Fibroblast of mammary gland (primary cell): ENCODE results near the gene SLC7A14.

Experiments
- DNase-seq: peaks from one replicate; pipeline ENCODE4 v3.0.0-alpha.2; 2010; ENCODE audit warnings: low read depth
- H3K4me3 ChIP-seq: 2 replicates; pipeline ENCODE4 v1.5.1; 2011; ENCODE audit warnings: low read depth, mild to moderate bottlenecking, low read length, moderate library complexity; ENCODE audit not compliant: control insufficient read depth
- TF ChIP-seq, protein P1 (sequence below): conservative IDR thresholded peaks from 2 replicates; pipeline ENCODE4 v1.5.1; 2011; ENCODE audit warnings: low read depth, low read length, inconsistent platforms; ENCODE audit not compliant: control insufficient read depth, insufficient read depth

Gene SLC7A14

DNA sequence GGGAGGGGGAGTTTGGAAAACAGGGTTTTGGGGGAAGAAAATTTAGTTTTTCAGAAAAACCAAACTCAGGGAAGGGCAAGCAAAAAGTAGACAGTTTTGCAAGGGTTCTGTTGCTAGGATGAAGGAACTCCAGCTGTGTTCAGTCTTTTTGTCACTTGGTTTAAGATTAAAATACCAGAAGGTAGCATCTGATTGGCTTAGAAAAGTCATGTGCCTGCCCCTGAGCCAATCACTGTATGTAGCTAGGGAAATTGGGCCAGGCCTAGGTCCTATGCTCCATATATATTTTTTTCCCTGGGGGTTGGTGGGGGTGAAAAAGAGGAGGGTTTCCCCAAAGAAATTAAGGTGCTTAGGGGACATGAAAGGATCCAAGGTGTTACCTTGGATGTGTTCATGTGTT, 142.9 kb downstream of the SLC7A14 start:
- TF ChIP-seq, protein P1, sequence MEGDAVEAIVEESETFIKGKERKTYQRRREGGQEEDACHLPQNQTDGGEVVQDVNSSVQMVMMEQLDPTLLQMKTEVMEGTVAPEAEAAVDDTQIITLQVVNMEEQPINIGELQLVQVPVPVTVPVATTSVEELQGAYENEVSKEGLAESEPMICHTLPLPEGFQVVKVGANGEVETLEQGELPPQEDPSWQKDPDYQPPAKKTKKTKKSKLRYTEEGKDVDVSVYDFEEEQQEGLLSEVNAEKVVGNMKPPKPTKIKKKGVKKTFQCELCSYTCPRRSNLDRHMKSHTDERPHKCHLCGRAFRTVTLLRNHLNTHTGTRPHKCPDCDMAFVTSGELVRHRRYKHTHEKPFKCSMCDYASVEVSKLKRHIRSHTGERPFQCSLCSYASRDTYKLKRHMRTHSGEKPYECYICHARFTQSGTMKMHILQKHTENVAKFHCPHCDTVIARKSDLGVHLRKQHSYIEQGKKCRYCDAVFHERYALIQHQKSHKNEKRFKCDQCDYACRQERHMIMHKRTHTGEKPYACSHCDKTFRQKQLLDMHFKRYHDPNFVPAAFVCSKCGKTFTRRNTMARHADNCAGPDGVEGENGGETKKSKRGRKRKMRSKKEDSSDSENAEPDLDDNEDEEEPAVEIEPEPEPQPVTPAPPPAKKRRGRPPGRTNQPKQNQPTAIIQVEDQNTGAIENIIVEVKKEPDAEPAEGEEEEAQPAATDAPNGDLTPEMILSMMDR, result no peak
- DNase-seq, result no peak
- H3K4me3 ChIP-seq, result no peak overlapping the region

DNA sequence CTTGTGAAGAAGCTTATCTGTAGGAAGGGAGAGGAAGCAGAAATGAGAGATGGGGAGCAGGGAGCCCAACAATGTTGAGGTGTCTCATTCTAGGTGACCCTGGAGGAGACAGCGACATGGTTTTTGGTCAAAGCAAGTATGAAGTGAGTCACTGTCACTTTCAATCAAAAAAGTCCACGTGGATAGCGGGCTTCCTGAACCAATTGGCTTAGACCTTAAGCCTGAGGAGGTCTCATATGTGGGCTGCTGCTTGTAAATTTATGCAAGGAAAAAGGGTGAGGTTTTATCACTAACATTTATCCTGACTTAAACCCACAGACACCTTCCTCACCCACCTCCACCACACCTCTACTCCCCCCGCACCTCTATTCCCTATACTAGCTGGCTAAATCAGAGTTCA, 144.5 kb downstream of the SLC7A14 start:
- no peak for DNase-seq
- TF ChIP-seq, protein P1, result no peak
- H3K4me3 ChIP-seq, result no peak overlapping the region

DNA sequence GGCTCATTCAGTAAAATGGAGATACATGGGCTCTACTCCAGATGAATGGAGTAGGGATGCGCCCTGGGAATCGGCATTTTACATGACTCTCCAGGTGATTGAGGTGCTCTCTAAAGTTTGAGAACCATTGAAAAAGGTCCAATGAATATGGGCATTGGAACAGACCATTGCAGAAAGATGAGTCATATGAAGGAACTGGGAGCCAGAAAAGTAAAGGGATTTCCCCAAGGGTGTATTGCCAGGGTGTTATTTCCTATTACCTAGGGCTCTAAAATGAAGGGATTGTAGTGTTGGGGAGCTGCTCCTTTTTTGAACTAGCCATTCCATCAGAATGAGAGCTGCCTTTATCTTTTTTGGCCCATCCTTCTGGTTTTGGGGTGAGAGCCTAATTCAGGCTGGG, 145.5 kb downstream of the SLC7A14 start:
- TF ChIP-seq, protein P1, result no peak
- peak; percentile 63 for DNase-seq
- no peak overlapping the region for H3K4me3 ChIP-seq

DNA sequence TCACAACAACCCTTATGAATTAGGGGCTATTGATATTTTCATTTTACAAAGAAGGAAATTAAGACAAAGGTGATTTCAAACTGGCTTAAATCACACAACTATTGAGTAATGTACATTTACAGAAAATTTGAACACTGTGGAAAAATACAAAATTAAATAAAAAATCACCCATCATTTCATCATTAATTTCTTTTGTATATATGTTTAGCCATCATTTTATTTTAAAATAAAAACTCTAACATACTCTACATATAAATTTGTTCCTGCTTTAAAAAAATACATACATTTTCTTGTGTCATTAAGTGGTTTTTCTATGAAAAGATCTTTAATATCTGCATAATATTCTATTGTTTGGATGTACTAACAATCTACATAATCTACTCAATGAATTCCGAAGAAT, 147.0 kb downstream of the SLC7A14 start:
- DNase-seq, result no peak

DNA sequence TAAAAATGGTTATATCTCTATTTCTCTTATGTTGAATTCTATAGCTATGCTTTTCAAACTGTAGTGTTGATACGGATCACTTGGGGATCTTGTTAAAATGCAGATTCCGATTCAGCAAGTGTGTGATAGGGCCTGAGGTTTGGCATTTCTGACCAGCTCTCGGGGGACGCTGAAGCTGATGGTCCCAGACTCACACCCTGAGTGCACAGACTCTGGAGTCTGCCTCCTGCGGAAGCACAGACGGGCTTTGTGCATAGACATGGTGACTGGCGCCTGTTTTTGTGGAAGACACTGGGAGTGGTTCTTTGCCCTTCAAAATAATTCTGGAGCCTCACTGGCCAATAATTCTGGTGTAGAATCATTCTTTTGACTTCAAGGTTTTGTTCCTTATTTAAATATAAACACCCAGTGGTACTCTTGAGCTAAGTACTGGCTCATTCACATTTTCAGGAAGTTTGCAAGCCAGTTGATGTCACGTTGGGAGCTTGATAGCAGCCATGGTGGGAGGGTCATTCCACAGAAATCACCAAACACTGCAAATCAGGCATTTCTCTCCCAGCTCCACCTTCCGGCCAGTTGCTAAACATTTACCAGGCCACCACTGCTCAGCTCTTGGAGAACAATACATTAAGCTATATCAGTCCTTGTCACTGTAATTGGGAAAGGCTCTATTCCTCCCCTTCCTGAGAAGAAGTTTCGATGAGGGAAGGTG, 148.0 kb downstream of the SLC7A14 start:
- no peak for DNase-seq
- H3K4me3 ChIP-seq, result no peak overlapping the region
- TF ChIP-seq, protein P1, result no peak

More for the DNA sequence above, 147.0 kb downstream of the SLC7A14 start:
- no peak overlapping the region for H3K4me3 ChIP-seq
- TF ChIP-seq, protein P1, result no peak

DNA sequence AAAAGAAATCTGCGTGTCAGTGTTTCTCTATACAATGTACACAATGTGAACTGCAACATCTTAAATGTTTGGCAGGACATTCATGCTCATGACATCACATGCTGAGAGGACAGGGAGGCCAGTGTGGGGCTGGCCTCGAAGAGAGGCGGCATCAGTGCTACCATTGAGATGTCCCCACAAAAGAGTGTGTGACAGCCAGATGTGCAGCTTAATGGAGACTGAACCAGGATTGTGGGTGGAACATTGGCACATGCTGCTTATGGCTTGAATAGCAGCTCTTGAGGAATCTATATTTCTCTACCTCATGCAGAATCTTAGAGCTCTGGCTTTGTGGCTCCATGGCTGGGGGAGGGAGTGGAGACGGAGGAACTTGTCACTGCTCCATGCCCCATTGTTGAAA, 148.7 kb downstream of the SLC7A14 start:
- TF ChIP-seq, protein P1, result no peak
- H3K4me3 ChIP-seq, result no peak overlapping the region
- no peak for DNase-seq

DNA sequence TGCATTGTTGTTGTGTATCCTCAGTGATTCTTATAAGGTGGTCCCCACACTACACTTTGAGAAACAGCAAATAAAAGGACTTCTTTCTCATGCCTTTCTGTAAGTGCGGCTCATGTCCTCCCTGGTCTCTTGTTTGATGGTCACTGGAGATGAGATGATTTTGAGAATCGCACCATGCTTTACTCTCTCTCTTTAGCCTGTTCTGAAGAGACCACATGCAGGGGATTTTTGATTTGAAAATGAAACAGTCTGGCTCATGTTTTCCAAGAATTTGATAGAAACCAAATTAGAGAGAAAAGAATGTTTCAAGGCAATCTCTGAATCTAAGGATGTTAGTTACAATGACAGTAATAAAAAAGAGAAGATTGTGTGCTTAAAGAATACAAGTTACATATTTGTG, 149.2 kb downstream of the SLC7A14 start:
- TF ChIP-seq, protein P1, result no peak
- H3K4me3 ChIP-seq, result no peak overlapping the region
- DNase-seq, result no peak
